ENCODE data around the gene TOMM40.

- TF ChIP-seq, protein P1, sequence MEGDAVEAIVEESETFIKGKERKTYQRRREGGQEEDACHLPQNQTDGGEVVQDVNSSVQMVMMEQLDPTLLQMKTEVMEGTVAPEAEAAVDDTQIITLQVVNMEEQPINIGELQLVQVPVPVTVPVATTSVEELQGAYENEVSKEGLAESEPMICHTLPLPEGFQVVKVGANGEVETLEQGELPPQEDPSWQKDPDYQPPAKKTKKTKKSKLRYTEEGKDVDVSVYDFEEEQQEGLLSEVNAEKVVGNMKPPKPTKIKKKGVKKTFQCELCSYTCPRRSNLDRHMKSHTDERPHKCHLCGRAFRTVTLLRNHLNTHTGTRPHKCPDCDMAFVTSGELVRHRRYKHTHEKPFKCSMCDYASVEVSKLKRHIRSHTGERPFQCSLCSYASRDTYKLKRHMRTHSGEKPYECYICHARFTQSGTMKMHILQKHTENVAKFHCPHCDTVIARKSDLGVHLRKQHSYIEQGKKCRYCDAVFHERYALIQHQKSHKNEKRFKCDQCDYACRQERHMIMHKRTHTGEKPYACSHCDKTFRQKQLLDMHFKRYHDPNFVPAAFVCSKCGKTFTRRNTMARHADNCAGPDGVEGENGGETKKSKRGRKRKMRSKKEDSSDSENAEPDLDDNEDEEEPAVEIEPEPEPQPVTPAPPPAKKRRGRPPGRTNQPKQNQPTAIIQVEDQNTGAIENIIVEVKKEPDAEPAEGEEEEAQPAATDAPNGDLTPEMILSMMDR (IDR thresholded peaks at IDR 0.05): no peak
- no peak for TF ChIP-seq POLR2A (IDR thresholded peaks at IDR 0.05)
- TF ChIP-seq EP300 (IDR thresholded peaks at IDR 0.05): no peak
Measured at GRCh38 chr19:44851427-44851826, 39.6 kb upstream of the TOMM40 start.
